SK-N-SH treated with all-trans-retinoic acid at 6 μM for 48 hours (cell line): Measurements from ENCODE around the gene DDX39B.

Source experiments
- ATAC-seq: fragments of 200-7000 bp; cut with Tn5 transposase; 3 replicates; pipeline ENCODE4 v1.9.1; 2020; ENCODE audit warnings: mild to moderate bottlenecking, moderate library complexity
- ARNTL ChIP-seq: fragments of 450-650 bp; formaldehyde crosslinking; IDR thresholded peaks from 2 replicates; pipeline ENCODE4 v1.5.0; 2020; ENCODE audit warnings: low read depth, mild to moderate bottlenecking, moderate library complexity, borderline replicate concordance
- BACH2 ChIP-seq: fragments of 250-450 bp; sonication (Bioruptor Pico); IDR thresholded peaks from 2 replicates; pipeline ENCODE4 v1.9.0; 2021; ENCODE audit warnings: mild to moderate bottlenecking, borderline replicate concordance
- CREB5 ChIP-seq: fragments of 250-450 bp; sonication (Bioruptor Pico); IDR thresholded peaks from 2 replicates; pipeline ENCODE4 v1.5.1; 2020; ENCODE audit warnings: low read depth, mild to moderate bottlenecking, moderate library complexity
- CSDC2 ChIP-seq: fragments of 250-450 bp; sonication (Bioruptor Pico); IDR thresholded peaks from 2 replicates; pipeline ENCODE4 v1.5.0; 2020; ENCODE audit warnings: mild to moderate bottlenecking, moderate library complexity
- CSRNP3 ChIP-seq: fragments of 250-450 bp; sonication (Bioruptor Pico); IDR thresholded peaks from 2 replicates; pipeline ENCODE4 v1.5.1; 2021; ENCODE audit warnings: mild to moderate bottlenecking, moderate library complexity
- ISL1 ChIP-seq: fragments of 250-450 bp; sonication (Bioruptor Pico); IDR thresholded peaks from 2 replicates; pipeline ENCODE4 v2.1.2; 2022; ENCODE audit warnings: mild to moderate bottlenecking, moderate library complexity
- PATZ1 ChIP-seq: fragments of 250-450 bp; sonication (Bioruptor Pico); IDR thresholded peaks from 2 replicates; pipeline ENCODE4 v1.8.0; 2020; ENCODE audit warnings: mild to moderate bottlenecking, moderate library complexity, borderline replicate concordance
- PPARA ChIP-seq: fragments of 250-450 bp; sonication (Bioruptor Pico); IDR thresholded peaks from 2 replicates; pipeline ENCODE4 v1.5.0; 2020; ENCODE audit warnings: mild to moderate bottlenecking, borderline replicate concordance
- RARB ChIP-seq: fragments of 250-450 bp; sonication (Bioruptor Pico); IDR thresholded peaks from 2 replicates; pipeline ENCODE4 v1.8.0; 2021; ENCODE audit warnings: mild to moderate bottlenecking, moderate library complexity
- TCF4 ChIP-seq: fragments of 250-450 bp; sonication (Bioruptor Pico); IDR thresholded peaks from 2 replicates; pipeline ENCODE4 v1.8.0; 2021; ENCODE audit warnings: mild to moderate bottlenecking, moderate library complexity, borderline replicate concordance
- TOX ChIP-seq: fragments of 250-450 bp; sonication (Bioruptor Pico); IDR thresholded peaks from 2 replicates; pipeline ENCODE4 v1.8.0; 2021; ENCODE audit warnings: mild to moderate bottlenecking, moderate library complexity, borderline replicate concordance
- TSHZ2 ChIP-seq: fragments of 250-450 bp; sonication (Bioruptor Pico); IDR thresholded peaks from 2 replicates; pipeline ENCODE4 v1.5.0; 2020; ENCODE audit warnings: mild to moderate bottlenecking, moderate library complexity
- ZC3H10 ChIP-seq: fragments of 250-450 bp; sonication (Bioruptor Pico); IDR thresholded peaks from 2 replicates; pipeline ENCODE4 v1.5.1; 2021; ENCODE audit warnings: mild to moderate bottlenecking, moderate library complexity
- ZFP3 ChIP-seq: fragments of 250-450 bp; sonication (Bioruptor Pico); IDR thresholded peaks from 2 replicates; pipeline ENCODE4 v1.5.0; 2020; ENCODE audit warnings: mild to moderate bottlenecking, moderate library complexity
- ZNF565 ChIP-seq: fragments of 450-650 bp; formaldehyde crosslinking; conservative IDR thresholded peaks from 2 replicates; pipeline ENCODE4 v1.5.0; 2020; ENCODE audit warnings: low read depth, mild to moderate bottlenecking, moderate library complexity
- ZNF70 ChIP-seq: fragments of 450-650 bp; formaldehyde crosslinking; IDR thresholded peaks from 2 replicates; pipeline ENCODE4 v1.5.0; 2020; ENCODE audit warnings: mild to moderate bottlenecking, moderate library complexity

DDX39B gene

GRCh38 chr6:31578184-31579118, 36.6 kb upstream of the DDX39B start (continued):
- TF ChIP-seq CREB5 (CRISPR knock-in tag): no peak
- no peak for TF ChIP-seq ARNTL
- no peak for TF ChIP-seq PATZ1 (CRISPR knock-in tag)
- no peak for TF ChIP-seq ZFP3 (CRISPR knock-in tag)
- TF ChIP-seq CSDC2 (CRISPR knock-in tag): no peak

GRCh38 chr6:31577579-31577966, 35.8 kb upstream of the DDX39B start:
- ATAC-seq: no peak

GRCh38 chr6:31576897-31577578, 35.2 kb upstream of the DDX39B start:
- ATAC-seq: no peak
- TF ChIP-seq ZNF565 (CRISPR knock-in tag): no peak
- TF ChIP-seq ARNTL: no peak
- TF ChIP-seq TCF4 (CRISPR knock-in tag): no peak
- no peak for TF ChIP-seq ISL1 (CRISPR knock-in tag)
- TF ChIP-seq ZNF70: no peak
- no peak for TF ChIP-seq PATZ1 (CRISPR knock-in tag)
- TF ChIP-seq ZFP3 (CRISPR knock-in tag): no peak
- TF ChIP-seq BACH2: no peak
- no peak for TF ChIP-seq TSHZ2 (CRISPR knock-in tag)
- TF ChIP-seq PPARA: no peak
- no peak for TF ChIP-seq ZC3H10
- TF ChIP-seq CREB5 (CRISPR knock-in tag): no peak
- no peak for TF ChIP-seq CSRNP3

More at GRCh38 chr6:31577579-31577966, 35.8 kb upstream of the DDX39B start:
- TF ChIP-seq TCF4 (CRISPR knock-in tag) (no peak), CSDC2 (CRISPR knock-in tag) (no peak), TOX (no peak), RARB (CRISPR knock-in tag) (no peak), BACH2 (no peak)
